HepG2 (cell line): ENCODE data around the gene LAMA5. TPM values are rescaled to one million over a fixed set of nuclear protein-coding genes. Genes with fewer than 3 reads are reported as not detected.
A peak's percentile ranks its signal among the peaks of the same experiment; 100 is the strongest.

Source experiments
- ATF5 ChIP-seq: sonication (generic); formaldehyde crosslinking; IDR thresholded peaks from 2 replicates; pipeline ENCODE4 v1.4.0; 2020; ENCODE audit warnings: mild to moderate bottlenecking, low read depth, missing genetic modification reagents
- HES4 ChIP-seq: sonication (generic); formaldehyde crosslinking; IDR thresholded peaks from 2 replicates; pipeline ENCODE4 v1.9.0; 2021; ENCODE audit warnings: mild to moderate bottlenecking, missing genetic modification reagents, borderline replicate concordance
- HMGA1 ChIP-seq: sonication (generic); formaldehyde crosslinking; conservative IDR thresholded peaks from 2 replicates; pipeline ENCODE4 v1.4.0; 2020; ENCODE audit warnings: missing genetic modification reagents
- HOXA9 ChIP-seq: sonication (generic); formaldehyde crosslinking; IDR thresholded peaks from 2 replicates; pipeline ENCODE4 v1.8.1; 2022; ENCODE audit warnings: missing genetic modification reagents, mild to moderate bottlenecking, moderate library complexity, borderline replicate concordance
- IRF9 ChIP-seq: sonication (generic); formaldehyde crosslinking; IDR thresholded peaks from 2 replicates; pipeline ENCODE4 v1.8.0; 2022; ENCODE audit warnings: missing genetic modification reagents, mild to moderate bottlenecking, borderline replicate concordance
- KDM6A ChIP-seq: IDR thresholded peaks from 2 replicates; pipeline ENCODE4 v1.6.1; 2016; ENCODE audit warnings: low read depth
- LCORL ChIP-seq, 2 experiments: fragments of 450-650 bp in 1 of 2; sonication (generic) in 1 of 2; formaldehyde crosslinking in 1 of 2; IDR thresholded peaks; 2 replicates each; pipeline versions ENCODE4 v1.5.0 to v1.6.1; 2017 to 2020; ENCODE audit warnings: antibody characterized with exemption in 1 of 2, missing genetic modification reagents in 1 of 2
- MTA3 ChIP-seq: sonication (generic); formaldehyde crosslinking; IDR thresholded peaks from 2 replicates; pipeline ENCODE4 v1.4.0; 2020; ENCODE audit warnings: missing genetic modification reagents
- NR3C1 ChIP-seq: sonication (generic); formaldehyde crosslinking; IDR thresholded peaks from 2 replicates; pipeline ENCODE4 v1.4.0; 2020; ENCODE audit warnings: missing genetic modification reagents
- PHF20 ChIP-seq: sonication (generic); formaldehyde crosslinking; IDR thresholded peaks from 2 replicates; pipeline ENCODE4 v1.5.0; 2020; ENCODE audit warnings: mild to moderate bottlenecking, missing genetic modification reagents
- PHF8 ChIP-seq: sonication (generic); formaldehyde crosslinking; IDR thresholded peaks from 2 replicates; pipeline ENCODE4 v1.5.0; 2020; ENCODE audit warnings: missing genetic modification reagents
- RBAK ChIP-seq: sonication (generic); formaldehyde crosslinking; IDR thresholded peaks from 2 replicates; pipeline ENCODE4 v1.5.1; 2020; ENCODE audit warnings: mild to moderate bottlenecking, missing genetic modification reagents
- REPIN1 ChIP-seq: sonication (generic); formaldehyde crosslinking; IDR thresholded peaks from 2 replicates; pipeline ENCODE4 v1.8.0; 2022; ENCODE audit warnings: missing genetic modification reagents, low read depth, mild to moderate bottlenecking, borderline replicate concordance
- RERE ChIP-seq: IDR thresholded peaks from 2 replicates; pipeline ENCODE4 v1.6.1; 2016; ENCODE audit warnings: low read depth, missing genetic modification reagents, missing compliant biosample characterization
- RFX5 ChIP-seq: IDR thresholded peaks from 2 replicates; pipeline ENCODE4 v1.6.1; 2011; ENCODE audit warnings: low read depth, low read length, improper control_type of control experiment
- TBL1XR1 ChIP-seq: fragments of 150-350 bp; IDR thresholded peaks from 2 replicates; pipeline ENCODE4 v1.6.1; 2014; ENCODE audit warnings: borderline replicate concordance, low read length; ENCODE audit not compliant: partially characterized antibody
- U2AF1 ChIP-seq: fragments of 200-400 bp; formaldehyde crosslinking; optimal IDR thresholded peaks from 2 replicates; pipeline ENCODE3; 2017; ENCODE audit warnings: mild to moderate bottlenecking, low read depth, low read length
- YY1 ChIP-seq: IDR thresholded peaks from 2 replicates; pipeline ENCODE4 v1.6.1; 2011; ENCODE audit warnings: low read length, low read depth, moderate library complexity, mild to moderate bottlenecking; ENCODE audit not compliant: insufficient read depth, insufficient replicate concordance
- ZBTB7B ChIP-seq: sonication (generic); formaldehyde crosslinking; IDR thresholded peaks from 2 replicates; pipeline ENCODE4 v1.4.0; 2020; ENCODE audit warnings: missing genetic modification reagents
- ZBTB8A ChIP-seq: sonication (generic); formaldehyde crosslinking; IDR thresholded peaks from 2 replicates; pipeline ENCODE4 v1.4.0; 2020; ENCODE audit warnings: mild to moderate bottlenecking, low read depth, missing genetic modification reagents, borderline replicate concordance
- ZNF329 ChIP-seq: sonication (generic); formaldehyde crosslinking; IDR thresholded peaks from 2 replicates; pipeline ENCODE4 v1.9.0; 2021; ENCODE audit warnings: low read depth, mild to moderate bottlenecking, missing genetic modification reagents
- ZNF766 ChIP-seq: sonication (generic); formaldehyde crosslinking; IDR thresholded peaks from 2 replicates; pipeline ENCODE4 v1.5.0; 2020; ENCODE audit warnings: missing genetic modification reagents, borderline replicate concordance
- polyA plus RNA-seq, 8 experiments: library from polyadenylated mRNA; depleted of rRNA in 3 of 8; stranded (reverse) in 7 of 8; unstranded in 1 of 8; fragments of >200 nt; fragmentation: Illumina TruSeq in 4 of 8; extraction: Trizol in 4 of 8; gene quantifications; 2 replicates each; pipeline versions ENCODE4 v1.2.1 to v1.2.3, GENCODE V29; 2011 to 2016; ENCODE audit warnings: low read depth in 4 of 8, missing spikeins in 1 of 8, mixed read lengths in 1 of 8; ENCODE audit not compliant: insufficient read depth in 1 of 8
- total RNA-seq, 5 experiments: library from RNA; depleted of rRNA; stranded (reverse); fragments of >200 nt; fragmentation: Illumina TruSeq; extraction: Trizol; gene quantifications; 2 replicates each; pipeline ENCODE4 v1.2.3, GENCODE V29; 2016; ENCODE audit warnings: low read depth in 1 of 5

Gene LAMA5
- total and polyA plus RNA-seq, 2 of the 13 experiments (the other 11 are each of a cell fraction or from before 2014, with no cell fraction given): 21.0 to 44.7 TPM

- TF ChIP-seq HMGA1 (CRISPR knock-in tag) (no peak), YY1 (peak; percentile 82), HOXA9 (CRISPR knock-in tag) (peak; percentile 95; the same call in 1 of the 2 replicates), ZBTB8A (CRISPR knock-in tag) (0 out of 2 replicates have a peak, but pooled peaks have one; percentile 76), ZNF766 (CRISPR knock-in tag) (no peak; the same call in 1 of the 2 replicates), REPIN1 (CRISPR knock-in tag) (peak; percentile 65; the same call in 1 of the 2 replicates), KDM6A (no peak), U2AF1 (no peak), IRF9 (CRISPR knock-in tag) (peak; percentile 93), RFX5 (peak; percentile 57; the same call in 1 of the 2 replicates), MTA3 (CRISPR knock-in tag) (no peak), PHF20 (CRISPR knock-in tag) (peak; percentile 98), HES4 (CRISPR knock-in tag) (peak; percentile 64; the same call in 1 of the 2 replicates), PHF8 (CRISPR knock-in tag) (peak; percentile 96), ZNF329 (CRISPR knock-in tag) (peak; percentile 26; the same call in 1 of the 2 replicates), ZBTB7B (CRISPR knock-in tag) (peak; percentile 98), RERE (CRISPR knock-in tag) (peak; percentile 14; the same call in 1 of the 2 replicates), TBL1XR1 (peak; percentile 77), ATF5 (CRISPR knock-in tag) (peak; percentile 77; the same call in 1 of the 2 replicates), RBAK (CRISPR knock-in tag) (no peak), NR3C1 (CRISPR knock-in tag) (no peak; the same call in 1 of the 2 replicates), LCORL (IDR thresholded peaks at IDR 0.05) (no peak), LCORL (CRISPR knock-in tag; IDR thresholded peaks at IDR 0.05) (no peak)
Measured at GRCh38 chr20:62386383-62387218, 19.5 kb upstream of the LAMA5 start, which contains the start of gene RPS21 (continued).
